Upper lobe of left lung (tissue), 6 donors: ENCODE results near the gene ZNF84. TPM values are rescaled to one million over a fixed set of nuclear protein-coding genes. Genes with fewer than 3 reads are reported as not detected.

Source experiments
- ATAC-seq, 2 donors: fragments of 200-7000 bp; cut with Tn5 transposase; one replicate each; pipeline ENCODE4 v1.9.1; 2022; ENCODE audit warnings: mild to moderate bottlenecking in 2 of 2, moderate library complexity in 2 of 2; ENCODE audit not compliant: low FRiP score in 2 of 2
- DNase-seq, 2 donors: peaks; one replicate each; pipeline ENCODE4 v3.0.0-alpha.2; 2019 to 2020
- H3K27ac ChIP-seq, 4 donors: fragments of 200-600 bp; sonication (generic); one replicate each; pipeline ENCODE4 v1.5.1; 2016 to 2019
- H3K27me3 ChIP-seq, 4 donors: fragments of 200-600 bp; sonication (generic); one replicate each; pipeline ENCODE4 v1.5.1; 2017 to 2019
- H3K36me3 ChIP-seq, 4 donors: fragments of 200-600 bp; sonication (generic); one replicate each; pipeline ENCODE4 v1.5.1; 2016 to 2019
- H3K4me1 ChIP-seq, 4 donors: fragments of 200-600 bp; sonication (generic); one replicate each; pipeline ENCODE4 v1.5.1; 2018 to 2019
- H3K4me3 ChIP-seq, 4 donors: fragments of 200-600 bp; sonication (generic); one replicate each; pipeline ENCODE4 v1.5.1; 2017 to 2019; ENCODE audit warnings: mild to moderate bottlenecking in 2 of 4, moderate library complexity in 1 of 4
- H3K9me3 ChIP-seq, 4 donors: fragments of 200-600 bp; sonication (generic); one replicate each; pipeline ENCODE4 v1.5.1; 2018 to 2019
- EP300 ChIP-seq, 4 donors: sonication (generic); formaldehyde crosslinking; IDR thresholded peaks; one replicate each; pipeline ENCODE4 v1.5.1; 2017; ENCODE audit warnings: antibody characterized with exemption in 4 of 4, control low read depth in 2 of 4
- POLR2A ChIP-seq, 4 donors: fragments of 450-650 bp; IDR thresholded peaks; one replicate each; pipeline ENCODE4 v1.5.1; 2016 to 2017; ENCODE audit warnings: antibody characterized with exemption in 4 of 4, mild to moderate bottlenecking in 2 of 4
- POLR2AphosphoS5 ChIP-seq, 2 donors: sonication (generic); formaldehyde crosslinking; IDR thresholded peaks; one replicate each; pipeline ENCODE4 v1.5.1; 2017; ENCODE audit warnings: antibody characterized with exemption in 2 of 2
- WGBS, 2 donors: methylation state at CpG; one replicate each; pipeline ENCODE4 v1.1.5; 2017 to 2018; 5-methylcytosine and 5-hydroxymethylcytosine counted together
- small RNA-seq, 4 donors: library from RNA; depleted of rRNA; stranded (forward); fragments of <200 nt; gene quantifications; one replicate each; pipeline ENCODE3, GENCODE V24; 2016
- total RNA-seq, 6 donors: library from RNA; depleted of rRNA in 4 of 6; stranded (reverse); fragments of >200 nt in 4 of 6; gene quantifications; one replicate each; pipeline versions ENCODE4 v1.1.0 to v1.2.1, GENCODE V29; 2016 to 2021
- TF ChIP-seq, protein P1 (sequence below), 6 experiments: fragments of 450-650 bp in 4 of 6; fragments of 200-600 bp in 2 of 6; sonication (generic) in 2 of 6; IDR thresholded peaks; one replicate each; pipeline ENCODE4 v1.5.1; 2016 to 2019; ENCODE audit warnings: antibody characterized with exemption in 6 of 6
- donor health status: DM: no; HTN: no; CAD: no; lungs with moderate emphysema.
- donor health status: DM: no; HTN: yes; CAD: no; lungs with severe emphysema.

ZNF84 gene
- total RNA-seq, 6 donors from 2014 or later = 6.9 to 37.2 (median 18.3) TPM

GRCh38 chr12:133106253-133106652, 68.9 kb downstream of the ZNF84 start:
- no peak for DNase-seq
- Histone ChIP-seq H3K4me1 (no peaks in the 10 kb centered on the region), H3K9me3 (peaks cover 99 to 100% (median 100%) of the 10 kb centered on the region in 4 donors), H3K4me3 (no peak overlapping the region), H3K36me3 (peaks cover 8 to 76% (median 55%) of the 10 kb centered on the region in 4 donors), H3K27ac (no peak overlapping the region), H3K27me3 (no peaks in the 10 kb centered on the region)
- no peak for ATAC-seq
- WGBS, 2 donors = 96 to 99% methylated on average over 5 of the region's 5 CpGs
- TF ChIP-seq, protein P1, sequence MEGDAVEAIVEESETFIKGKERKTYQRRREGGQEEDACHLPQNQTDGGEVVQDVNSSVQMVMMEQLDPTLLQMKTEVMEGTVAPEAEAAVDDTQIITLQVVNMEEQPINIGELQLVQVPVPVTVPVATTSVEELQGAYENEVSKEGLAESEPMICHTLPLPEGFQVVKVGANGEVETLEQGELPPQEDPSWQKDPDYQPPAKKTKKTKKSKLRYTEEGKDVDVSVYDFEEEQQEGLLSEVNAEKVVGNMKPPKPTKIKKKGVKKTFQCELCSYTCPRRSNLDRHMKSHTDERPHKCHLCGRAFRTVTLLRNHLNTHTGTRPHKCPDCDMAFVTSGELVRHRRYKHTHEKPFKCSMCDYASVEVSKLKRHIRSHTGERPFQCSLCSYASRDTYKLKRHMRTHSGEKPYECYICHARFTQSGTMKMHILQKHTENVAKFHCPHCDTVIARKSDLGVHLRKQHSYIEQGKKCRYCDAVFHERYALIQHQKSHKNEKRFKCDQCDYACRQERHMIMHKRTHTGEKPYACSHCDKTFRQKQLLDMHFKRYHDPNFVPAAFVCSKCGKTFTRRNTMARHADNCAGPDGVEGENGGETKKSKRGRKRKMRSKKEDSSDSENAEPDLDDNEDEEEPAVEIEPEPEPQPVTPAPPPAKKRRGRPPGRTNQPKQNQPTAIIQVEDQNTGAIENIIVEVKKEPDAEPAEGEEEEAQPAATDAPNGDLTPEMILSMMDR (IDR thresholded peaks at IDR 0.05) = no peak
- no peak for TF ChIP-seq EP300 (IDR thresholded peaks at IDR 0.05)
- TF ChIP-seq POLR2AphosphoS5 (IDR thresholded peaks at IDR 0.05) = no peak
- no peak for TF ChIP-seq POLR2A (IDR thresholded peaks at IDR 0.05)

GRCh38 chr12:133107121-133107520, 69.8 kb downstream of the ZNF84 start:
- H3K9me3 ChIP-seq = peaks cover 99 to 100% (median 100%) of the 10 kb centered on the region in 4 donors
- DNase-seq (no peak), ATAC-seq (no peak)
- WGBS, 2 donors = 89 to 90% methylated on average over 1 of the region's 1 CpG
- H3K4me1 ChIP-seq = no peaks in the 10 kb centered on the region
- H3K4me3 ChIP-seq = no peak overlapping the region
- H3K27me3 ChIP-seq = no peaks in the 10 kb centered on the region
- H3K36me3 ChIP-seq = peaks cover 8 to 67% (median 46%) of the 10 kb centered on the region in 4 donors
- TF ChIP-seq EP300 (IDR thresholded peaks at IDR 0.05) (no peak), POLR2AphosphoS5 (IDR thresholded peaks at IDR 0.05) (no peak), POLR2A (IDR thresholded peaks at IDR 0.05) (no peak)
- TF ChIP-seq, protein P1 (IDR thresholded peaks at IDR 0.05) = no peak
- H3K27ac ChIP-seq = no peak overlapping the region

DNA sequence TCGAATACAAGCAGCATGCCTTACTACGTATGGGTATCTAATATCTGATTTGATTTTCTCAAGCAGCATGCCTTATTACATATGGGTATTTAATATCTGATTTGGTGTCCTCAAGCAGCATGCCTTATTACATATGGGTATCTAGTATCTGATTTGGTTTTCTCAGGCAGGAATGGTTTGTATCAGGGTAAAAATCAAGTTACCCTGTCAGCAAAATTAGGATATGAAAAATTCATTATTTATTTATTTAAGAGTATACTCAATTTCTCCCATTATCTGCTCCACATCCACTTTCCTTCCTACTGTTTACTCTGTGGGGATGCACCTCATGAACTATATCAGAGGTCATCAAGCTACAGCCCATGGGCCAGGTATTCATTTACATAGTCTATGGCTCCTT, 70.8 kb downstream of the ZNF84 start:
- H3K36me3 ChIP-seq = peaks cover 8 to 57% (median 37%) of the 10 kb centered on the region in 4 donors
- TF ChIP-seq POLR2A (IDR thresholded peaks at IDR 0.05) (no peak), EP300 (IDR thresholded peaks at IDR 0.05) (no peak), POLR2AphosphoS5 (IDR thresholded peaks at IDR 0.05) (no peak)
- TF ChIP-seq, protein P1 (IDR thresholded peaks at IDR 0.05) = no peak

More for the DNA sequence above, 70.8 kb downstream of the ZNF84 start:
- Histone ChIP-seq H3K27me3 (no peaks in the 10 kb centered on the region), H3K4me3 (no peak overlapping the region), H3K9me3 (peaks cover 97 to 100% (median 99%) of the 10 kb centered on the region in 4 donors), H3K27ac (no peak overlapping the region), H3K4me1 (no peaks in the 10 kb centered on the region)
- WGBS, 2 donors = 92% methylated on average over 2 of the region's 2 CpGs
- no peak for ATAC-seq
- DNase-seq = no peak

Small RNA genes within 50 kb of the gene (small RNA-seq; reads per million reads assigned to genes)
- gene RNU4ATAC12P = 0 reads per million in 4 donors

Other genes with a start within 250 kb of the ZNF84 start
- 100 to 1,000 TPM in 1 of 6 donors, 10 to 100 TPM in 5; 53.8 to 116 (median 77.9) TPM for gene GOLGA3, start 208.6 kb upstream of the ZNF84 start, total RNA-seq
- 100 to 1,000 TPM in 2 of 6 donors, 10 to 100 TPM in 4; 42.2 to 136 (median 50.5) TPM for gene CHFR, start 149.9 kb upstream of the ZNF84 start, total RNA-seq
- gene ZNF605, start 81.2 kb upstream of the ZNF84 start, total RNA-seq = 10 to 100 TPM in 2 of 6 donors, 1 to 10 TPM in 4; 6.5 to 24.1 (median 9.4) TPM
- 10 to 100 TPM in 5 of 6 donors, 1 to 10 TPM in 1; 8.9 to 17.6 (median 13.6) TPM for gene ZNF26, start 51.1 kb upstream of the ZNF84 start, total RNA-seq
- 10 to 100 TPM in 5 of 6 donors, 1 to 10 TPM in 1; 3.9 to 15.2 (median 13.0) TPM for gene ZNF140, start 43.4 kb downstream of the ZNF84 start, total RNA-seq
- 1 to 10 TPM; 1.1 to 5.2 (median 1.7) TPM for gene ZNF891, start 92.8 kb downstream of the ZNF84 start, total RNA-seq
- gene ZNF10, start 93.1 kb downstream of the ZNF84 start, total RNA-seq = 10 to 100 TPM in 2 of 6 donors, 1 to 10 TPM in 4; 1.1 to 16.8 (median 7.7) TPM
- gene ZNF268, start 144.0 kb downstream of the ZNF84 start, total RNA-seq = 10 to 100 TPM; 15.5 to 37.7 (median 20.9) TPM
- gene ANHX, start 198.4 kb downstream of the ZNF84 start, total RNA-seq = not detected